HG03108 (cell line): ENCODE data around the gene PSMB1.
A peak's percentile ranks its signal among the peaks of the same experiment; 100 is the strongest.

ENCODE experiments used
- ATAC-seq: cut with Tn5 transposase; IDR thresholded peaks from one replicate; pipeline ENCODE4 v1.9.1; 2021; ENCODE audit warnings: moderate library complexity; ENCODE audit not compliant: unreplicated experiment

The PSMB1 gene

DNA sequence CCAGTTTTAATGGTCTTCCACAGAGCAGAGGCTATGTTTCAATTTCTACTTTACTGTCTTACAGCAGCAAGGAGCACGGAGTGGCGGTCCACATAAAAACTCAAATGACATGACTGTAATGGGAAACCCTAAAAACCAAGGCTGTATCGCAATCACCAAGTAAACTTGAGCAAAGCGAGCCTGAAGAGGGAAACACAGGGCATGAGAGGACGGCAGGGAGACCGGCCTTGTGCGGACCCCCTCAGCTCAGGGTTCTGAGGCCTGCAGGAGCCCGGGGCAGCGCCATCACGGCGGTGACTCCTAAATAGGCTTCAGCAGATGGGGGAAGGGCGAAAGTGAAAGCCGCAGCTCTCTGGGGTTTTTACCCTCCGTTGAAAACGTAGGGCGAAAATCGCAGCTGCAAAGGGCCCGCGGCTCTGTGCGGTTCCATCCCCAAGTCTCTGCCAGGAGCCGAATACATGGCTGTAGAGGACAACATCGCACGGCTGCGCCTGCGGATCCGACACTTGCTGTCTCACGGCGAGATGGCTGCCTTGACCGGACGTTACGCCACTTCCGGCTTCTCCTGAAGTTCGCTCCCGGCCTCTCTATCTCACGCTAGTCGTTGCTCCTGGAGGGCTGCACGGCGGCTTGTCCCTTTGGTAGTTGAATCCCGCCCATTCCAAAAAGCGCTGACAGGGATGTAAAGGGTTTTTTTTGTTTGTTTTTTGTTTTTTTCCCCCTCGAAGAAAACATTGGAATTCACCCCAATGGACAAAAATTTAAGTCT lies at the start of gene PSMB1:
PSMB1 (minus strand) TSS at position 543 of the 769 bp plus-strand sequence; CDS start at position 478, 65 bp downstream.
- peak; percentile 55 for ATAC-seq

DNA sequence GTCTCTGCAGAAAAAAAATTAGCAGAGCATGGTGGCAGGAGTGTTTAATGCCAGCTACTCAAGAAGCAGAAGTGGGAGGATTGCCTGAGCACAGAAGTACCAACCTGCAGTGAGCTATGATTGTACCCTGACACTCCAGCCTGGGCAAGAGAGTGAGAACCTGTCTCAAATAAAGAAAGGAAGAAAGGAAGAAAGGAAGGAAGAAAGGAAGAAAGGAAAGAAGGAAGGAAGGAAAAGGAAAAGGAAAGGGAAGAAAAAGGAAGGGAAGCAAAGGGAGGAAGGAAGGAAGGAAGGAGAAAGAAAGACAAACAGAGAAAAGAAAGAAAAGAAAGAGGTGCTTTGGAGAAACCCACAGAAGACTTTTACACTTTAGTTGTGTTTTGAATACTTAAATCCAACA lies 44.2 kb upstream of the PSMB1 start:
- no peak for ATAC-seq

DNA sequence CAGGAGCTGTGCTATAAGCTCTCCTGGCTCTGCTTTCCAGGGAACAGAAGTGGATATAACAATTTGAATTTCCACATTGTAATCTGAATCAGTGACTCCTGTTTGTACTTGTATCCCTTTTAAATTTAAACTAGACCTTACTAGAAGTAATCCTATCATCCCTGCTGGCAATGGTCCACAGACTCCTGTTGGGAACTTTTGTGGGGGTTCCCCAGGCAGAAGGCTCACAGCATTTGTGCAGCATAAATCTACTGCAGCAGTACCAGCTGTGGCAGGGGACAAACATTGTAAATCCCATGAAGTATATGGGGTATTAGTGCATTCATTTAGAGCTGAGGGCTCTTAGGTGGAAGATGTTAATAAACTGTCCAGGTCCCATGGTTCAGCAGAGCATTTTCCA lies 43.3 kb upstream of the PSMB1 start:
- ATAC-seq, result no peak

DNA sequence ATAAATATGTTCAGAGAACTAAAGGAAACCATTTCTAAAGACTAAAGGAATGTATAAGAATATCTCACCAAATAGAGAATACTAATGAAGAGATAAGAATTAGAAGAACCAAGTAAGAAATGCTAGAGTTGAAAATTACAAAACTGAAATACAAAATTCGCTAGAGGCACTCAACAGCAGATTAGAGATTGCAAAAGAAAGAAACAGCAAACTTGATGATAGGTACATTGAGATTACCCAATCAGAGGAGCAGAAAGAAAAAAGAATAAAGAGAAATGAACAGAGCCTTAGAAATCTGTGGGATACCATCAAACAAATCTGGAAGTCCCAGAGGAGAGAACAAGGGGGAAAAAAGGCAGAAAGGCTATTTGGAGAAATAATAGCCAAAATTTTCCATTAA lies 37.6 kb upstream of the PSMB1 start:
- ATAC-seq, result no peak

DNA sequence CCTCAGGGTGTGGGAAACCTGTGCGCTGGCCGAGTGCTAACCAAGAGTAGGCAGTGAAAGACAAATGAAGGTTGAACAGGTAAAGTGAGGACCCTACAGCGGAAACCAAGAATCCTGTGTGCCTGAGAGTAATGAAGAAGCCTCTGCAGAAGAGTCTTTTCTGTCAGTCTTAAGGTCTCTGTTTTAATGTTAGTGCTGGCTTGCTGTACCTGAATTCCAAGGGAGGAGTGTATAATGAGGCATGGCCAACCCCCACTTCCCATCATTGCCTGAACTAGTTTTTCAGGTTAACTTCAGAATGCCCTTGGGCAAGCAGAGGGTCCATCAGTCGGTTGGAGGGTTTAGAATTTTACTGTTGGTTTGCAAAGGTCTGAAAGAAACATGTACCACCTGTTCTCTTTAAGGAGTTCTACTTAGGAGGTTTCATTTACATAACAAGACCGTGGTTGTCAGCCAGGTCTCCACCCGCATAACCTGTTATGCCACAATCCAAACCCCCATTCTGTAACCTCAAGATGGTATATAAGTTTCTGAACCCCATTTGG lies 31.9 kb upstream of the PSMB1 start:
- peak; percentile 24 for ATAC-seq

DNA sequence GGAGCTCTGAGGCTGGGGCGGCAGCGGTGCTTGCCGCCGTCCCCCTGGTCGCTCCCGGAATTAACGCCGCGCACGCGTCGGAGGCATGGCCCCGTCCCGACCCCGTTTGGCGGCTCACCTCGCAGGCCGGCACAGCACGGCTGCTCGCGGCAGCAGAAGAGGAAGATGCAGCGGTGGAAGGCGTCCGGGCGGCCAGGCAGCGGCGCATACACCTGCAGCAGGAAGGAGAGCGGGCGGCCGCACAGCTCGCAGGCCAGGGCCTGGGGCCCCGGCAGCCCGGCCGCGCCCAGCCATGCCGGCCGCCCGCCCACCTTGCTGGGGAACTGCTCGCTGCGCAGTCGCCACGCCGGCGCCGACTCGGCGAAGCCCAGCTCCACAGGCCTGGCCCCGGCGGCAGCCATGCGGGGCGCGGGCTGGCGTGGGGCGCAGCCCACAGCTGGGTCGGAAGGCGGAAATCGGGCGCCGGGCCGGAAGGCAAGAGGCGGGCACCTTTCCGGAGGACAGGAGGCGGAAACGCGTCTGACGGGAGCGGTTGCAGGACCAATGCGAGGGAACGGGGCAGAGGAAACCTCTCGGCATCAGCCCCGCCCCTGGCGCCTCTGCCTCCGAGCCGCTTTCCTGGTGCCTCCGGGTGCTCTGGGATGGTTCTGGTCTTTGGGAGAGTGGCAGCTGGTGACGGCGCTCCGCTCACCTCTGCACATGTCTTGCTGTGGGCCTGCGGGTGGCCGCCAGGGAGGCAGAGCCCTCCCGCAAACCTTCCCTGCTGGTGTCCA lies 31.3 kb upstream of the PSMB1 start, which contains the start of gene PDCD2:
PDCD2 (minus strand) TSS at position 457 of the 773 bp plus-strand sequence; CDS start at position 401, 56 bp downstream.
- ATAC-seq, result peak; percentile 98

GRCh38 chr6:170583756-170584180 lies 30.7 kb upstream of the PSMB1 start:
- ATAC-seq, result no peak

GRCh38 chr6:170578909-170579308 lies 25.8 kb upstream of the PSMB1 start:
- ATAC-seq, result no peak

GRCh38 chr6:170575250-170575649 lies 22.1 kb upstream of the PSMB1 start:
- no peak for ATAC-seq

- ATAC-seq, result no peak
Observed at GRCh38 chr6:170572704-170573466, 19.8 kb upstream of the PSMB1 start.

DNA sequence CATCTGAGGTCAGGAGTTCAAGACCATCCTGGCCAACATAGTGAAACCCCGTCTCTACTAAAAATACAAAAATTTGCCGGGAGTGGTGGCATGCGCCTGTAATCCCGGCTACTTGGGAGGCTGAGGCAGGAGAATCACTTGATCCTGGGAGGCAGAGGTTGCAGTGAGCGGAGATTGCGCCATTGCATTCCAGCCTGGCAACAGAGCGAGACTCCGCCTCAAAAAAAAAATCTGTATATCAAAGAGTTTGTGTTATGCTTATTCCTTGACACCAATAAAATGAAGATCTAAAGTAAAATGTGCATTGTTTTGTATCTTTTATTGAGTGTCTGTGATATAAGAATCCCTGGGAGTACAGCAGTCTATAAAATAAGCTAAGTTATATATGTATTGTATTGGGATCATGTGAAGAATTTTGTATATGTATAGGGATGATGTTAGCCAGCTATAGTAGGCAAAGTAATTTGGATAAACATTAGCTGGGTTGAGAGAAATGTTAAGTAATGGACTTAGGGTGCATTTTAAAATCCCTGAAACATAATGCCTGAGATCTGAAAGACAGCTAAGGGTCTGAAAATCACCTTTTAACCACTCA lies 11.9 kb upstream of the PSMB1 start:
- ATAC-seq, result no peak

GRCh38 chr6:170561555-170561954 lies 8.4 kb upstream of the PSMB1 start:
- no peak for ATAC-seq

GRCh38 chr6:170555305-170555704 lies 2.2 kb upstream of the PSMB1 start:
- no peak for ATAC-seq

GRCh38 chr6:170554796-170555137 lies 1.7 kb upstream of the PSMB1 start:
- ATAC-seq, result no peak

DNA sequence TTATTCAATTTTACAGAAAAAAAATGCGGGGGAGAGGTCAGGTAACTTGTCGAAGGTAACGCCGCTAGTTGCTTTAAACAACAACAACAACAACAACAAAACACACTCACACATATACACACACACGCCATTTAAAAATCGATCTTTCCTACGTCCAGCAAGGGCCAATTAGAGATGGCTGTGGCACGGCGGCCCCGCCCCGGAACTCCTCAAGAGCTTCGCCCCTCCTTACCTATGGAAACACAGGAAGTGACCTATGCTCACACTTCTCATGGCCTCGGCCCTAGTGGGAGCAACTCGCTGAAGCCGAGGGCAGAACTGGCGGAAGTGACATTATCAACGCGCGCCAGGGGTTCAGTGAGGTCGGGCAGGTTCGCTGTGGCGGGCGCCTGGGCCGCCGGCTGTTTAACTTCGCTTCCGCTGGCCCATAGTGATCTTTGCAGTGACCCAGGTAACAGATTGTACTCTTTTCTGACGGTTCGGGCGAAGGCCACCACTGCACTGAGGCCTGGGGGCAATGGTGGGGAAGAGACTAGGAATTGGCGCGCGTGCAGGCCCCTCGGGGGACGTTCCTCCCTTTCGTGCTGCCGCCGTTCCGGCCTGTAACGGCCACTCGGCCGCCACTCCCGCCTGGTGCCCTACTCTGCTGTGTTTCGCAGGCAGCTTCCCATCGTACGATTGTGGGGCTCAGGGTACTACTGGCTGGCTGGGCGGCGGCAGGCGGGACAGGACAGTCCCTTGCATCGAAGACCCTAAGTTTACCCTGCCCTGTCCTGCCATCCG lies 1.1 kb upstream of the PSMB1 start, which contains the start of gene TBP:
TBP (plus strand) TSS at position 357 of the 783 bp plus-strand sequence. CDS start 2,661 bp downstream, outside the sequence.
- peak; percentile 96 for ATAC-seq

DNA sequence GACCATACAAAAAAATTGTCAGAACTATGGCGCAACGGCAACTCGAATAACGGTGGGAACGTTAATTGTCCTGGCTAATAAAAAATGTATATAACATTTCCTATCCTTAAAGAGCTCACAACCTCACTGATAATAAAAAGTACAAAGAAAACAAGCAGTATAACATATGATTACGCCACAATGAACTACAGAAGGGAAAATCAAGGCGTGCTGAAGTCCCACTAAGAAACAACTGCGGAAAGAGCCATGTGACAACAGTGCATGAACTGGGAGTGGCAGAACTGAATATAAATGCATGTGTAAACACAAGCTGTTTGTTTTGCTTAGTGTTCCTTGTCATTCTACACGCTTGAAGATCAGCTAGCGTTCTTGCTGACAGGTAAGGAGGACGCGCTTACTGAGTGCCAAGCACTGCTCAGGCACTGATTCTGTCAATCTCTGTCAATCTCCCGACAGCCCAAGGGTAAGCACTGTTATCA lies 466 bp upstream of the PSMB1 start:
- peak; percentile 21 for ATAC-seq

- no peak for ATAC-seq
Observed at GRCh38 chr6:170545405-170545804, 7.7 kb downstream of the PSMB1 start.

GRCh38 chr6:170542031-170542719 lies 10.9 kb downstream of the PSMB1 start:
- no peak for ATAC-seq

GRCh38 chr6:170537329-170537728 lies 15.8 kb downstream of the PSMB1 start:
- ATAC-seq, result no peak
